HepG2 (cell line): ENCODE data around the gene MEGF11. TPM values are rescaled to one million over a fixed set of nuclear protein-coding genes. Genes with fewer than 3 reads are reported as not detected.

Experiments
- ARNTL ChIP-seq: sonication (generic); formaldehyde crosslinking; IDR thresholded peaks from 2 replicates; pipeline ENCODE4 v1.4.0; 2020; ENCODE audit warnings: mild to moderate bottlenecking, missing genetic modification reagents
- CEBPZ ChIP-seq: IDR thresholded peaks from 2 replicates; pipeline ENCODE4 v1.6.1; 2012; ENCODE audit warnings: low read length, improper control_type of control experiment
- CREB3 ChIP-seq: sonication (generic); formaldehyde crosslinking; IDR thresholded peaks from 2 replicates; pipeline ENCODE4 v1.5.0; 2020; ENCODE audit warnings: missing genetic modification reagents
- KLF9 ChIP-seq: IDR thresholded peaks from 2 replicates; pipeline ENCODE4 v1.6.1; 2016; ENCODE audit warnings: low read depth
- MATR3 ChIP-seq: sonication (generic); formaldehyde crosslinking; IDR thresholded peaks from 2 replicates; pipeline ENCODE4 v1.4.0; 2020; ENCODE audit warnings: missing genetic modification reagents
- NFIC ChIP-seq: IDR thresholded peaks from 2 replicates; pipeline ENCODE4 v1.6.1; 2012; ENCODE audit warnings: mild to moderate bottlenecking, low read length, inconsistent platforms
- NR2F1 ChIP-seq, 2 experiments: fragments of 450-650 bp in 1 of 2; formaldehyde crosslinking in 1 of 2; IDR thresholded peaks; 2 replicates each; pipeline versions ENCODE4 v1.5.0 to v1.6.1; 2016 to 2020; ENCODE audit warnings: mild to moderate bottlenecking in 1 of 2, missing compliant biosample characterization in 1 of 2, missing genetic modification reagents in 1 of 2, moderate library complexity in 1 of 2
- ZFP36L2 ChIP-seq: sonication (generic); formaldehyde crosslinking; IDR thresholded peaks from 2 replicates; pipeline ENCODE4 v1.4.0; 2020; ENCODE audit warnings: missing genetic modification reagents
- ZNF275 ChIP-seq: sonication (generic); formaldehyde crosslinking; IDR thresholded peaks from 2 replicates; pipeline ENCODE4 v1.8.0; 2022; ENCODE audit warnings: missing genetic modification reagents, mild to moderate bottlenecking, inconsistent platforms, borderline replicate concordance
- ZNF317 ChIP-seq: sonication (generic); formaldehyde crosslinking; IDR thresholded peaks from 2 replicates; pipeline ENCODE4 v1.5.0; 2020; ENCODE audit warnings: mild to moderate bottlenecking, missing genetic modification reagents
- ZNF557 ChIP-seq: sonication (generic); formaldehyde crosslinking; IDR thresholded peaks from 2 replicates; pipeline ENCODE4 v1.4.0; 2020; ENCODE audit warnings: missing genetic modification reagents
- ZNF567 ChIP-seq: sonication (generic); formaldehyde crosslinking; IDR thresholded peaks from 2 replicates; pipeline ENCODE4 v1.8.1; 2023; ENCODE audit warnings: mild to moderate bottlenecking, missing genetic modification reagents, borderline replicate concordance
- ZNF644 ChIP-seq: IDR thresholded peaks from 2 replicates; pipeline ENCODE4 v1.6.1; 2016; ENCODE audit warnings: low read depth
- ZNF652 ChIP-seq: IDR thresholded peaks from 2 replicates; pipeline ENCODE4 v1.6.1; 2016; ENCODE audit warnings: low read depth, borderline replicate concordance
- ZNF747 ChIP-seq: sonication (generic); formaldehyde crosslinking; IDR thresholded peaks from 2 replicates; pipeline ENCODE4 v1.8.1; 2023; ENCODE audit warnings: missing genetic modification reagents, mild to moderate bottlenecking, borderline replicate concordance
- ZNF781 ChIP-seq: sonication (generic); formaldehyde crosslinking; IDR thresholded peaks from 2 replicates; pipeline ENCODE4 v1.5.1; 2020; ENCODE audit warnings: borderline replicate concordance, mild to moderate bottlenecking, missing genetic modification reagents; ENCODE audit errors: not compliant biosample characterization
- polyA plus RNA-seq, 8 experiments: library from polyadenylated mRNA; depleted of rRNA in 3 of 8; stranded (reverse) in 7 of 8; unstranded in 1 of 8; fragments of >200 nt; fragmentation: Illumina TruSeq in 4 of 8; extraction: Trizol in 4 of 8; gene quantifications; 2 replicates each; pipeline versions ENCODE4 v1.2.1 to v1.2.3, GENCODE V29; 2011 to 2016; ENCODE audit warnings: low read depth in 4 of 8, missing spikeins in 1 of 8, mixed read lengths in 1 of 8; ENCODE audit not compliant: insufficient read depth in 1 of 8
- total RNA-seq, 5 experiments: library from RNA; depleted of rRNA; stranded (reverse); fragments of >200 nt; fragmentation: Illumina TruSeq; extraction: Trizol; gene quantifications; 2 replicates each; pipeline ENCODE4 v1.2.3, GENCODE V29; 2016; ENCODE audit warnings: low read depth in 1 of 5
- TF ChIP-seq, protein P1 (sequence below): sonication (generic); formaldehyde crosslinking; conservative IDR thresholded peaks from 2 replicates; pipeline ENCODE4 v1.4.0; 2020; ENCODE audit warnings: missing genetic modification reagents
- TF ChIP-seq, protein P2 (sequence below): IDR thresholded peaks from 2 replicates; pipeline ENCODE4 v1.6.1; 2016; ENCODE audit warnings: missing genetic modification reagents, missing compliant biosample characterization
- TF ChIP-seq, protein P3 (sequence below): sonication (generic); formaldehyde crosslinking; IDR thresholded peaks from 2 replicates; pipeline ENCODE4 v1.5.1; 2020; ENCODE audit warnings: missing genetic modification reagents, mild to moderate bottlenecking, borderline replicate concordance

MEGF11 gene
- total and polyA plus RNA-seq, 2 of the 13 experiments (the other 11 are each of a cell fraction or from before 2014, with no cell fraction given), result not detected

DNA sequence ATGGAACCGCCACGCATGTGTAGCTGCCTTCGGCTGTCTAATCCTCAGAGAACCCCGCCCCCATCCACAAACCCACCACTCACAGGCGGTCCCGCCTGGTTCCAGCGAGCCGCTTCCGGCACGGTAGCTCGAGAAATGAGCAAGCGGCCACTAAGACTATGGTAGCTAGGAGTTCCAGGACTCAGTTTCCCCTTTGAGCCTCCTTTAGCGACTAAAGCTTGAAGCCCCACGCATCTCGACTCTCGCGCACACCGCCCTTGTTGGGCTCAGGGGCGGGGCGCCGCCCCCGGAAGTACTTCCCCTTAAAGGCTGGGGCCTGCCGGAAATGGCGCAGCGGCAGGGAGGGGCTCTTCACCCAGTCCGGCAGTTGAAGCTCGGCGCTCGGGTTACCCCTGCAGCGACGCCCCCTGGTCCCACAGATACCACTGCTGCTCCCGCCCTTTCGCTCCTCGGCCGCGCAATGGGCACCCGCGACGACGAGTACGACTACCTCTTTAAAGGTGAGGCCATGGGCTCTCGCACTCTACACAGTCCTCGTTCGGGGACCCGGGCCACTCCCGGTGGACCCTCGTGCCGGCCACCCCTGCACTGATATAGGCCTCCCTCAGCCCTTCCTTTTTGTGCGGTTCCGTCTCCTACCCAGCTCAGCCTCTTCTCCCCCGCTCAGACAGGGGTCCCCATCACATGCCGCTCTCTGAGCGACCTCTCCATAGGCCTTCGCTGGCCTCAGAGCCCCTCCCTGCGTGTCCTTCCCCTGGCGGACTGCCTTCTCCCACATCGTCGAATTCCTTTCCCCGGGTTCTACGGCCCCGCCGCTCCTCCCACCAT is 384.2 kb downstream of the MEGF11 start, which contains the start of gene RAB11A (continued):
- TF ChIP-seq CEBPZ, result no peak
- TF ChIP-seq, protein P1, sequence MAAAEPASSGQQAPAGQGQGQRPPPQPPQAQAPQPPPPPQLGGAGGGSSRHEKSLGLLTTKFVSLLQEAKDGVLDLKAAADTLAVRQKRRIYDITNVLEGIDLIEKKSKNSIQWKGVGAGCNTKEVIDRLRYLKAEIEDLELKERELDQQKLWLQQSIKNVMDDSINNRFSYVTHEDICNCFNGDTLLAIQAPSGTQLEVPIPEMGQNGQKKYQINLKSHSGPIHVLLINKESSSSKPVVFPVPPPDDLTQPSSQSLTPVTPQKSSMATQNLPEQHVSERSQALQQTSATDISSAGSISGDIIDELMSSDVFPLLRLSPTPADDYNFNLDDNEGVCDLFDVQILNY, result no peak; the same call in 1 of the 2 replicates
- TF ChIP-seq CREB3, result no peak
- peak; percentile 82; the same call in 1 of the 2 replicates for TF ChIP-seq ZNF275 (CRISPR knock-in tag)
- no peak for TF ChIP-seq ZNF644 (CRISPR knock-in tag)
- peak; percentile 76 for TF ChIP-seq ZNF317 (CRISPR knock-in tag)
- TF ChIP-seq, protein P2, sequence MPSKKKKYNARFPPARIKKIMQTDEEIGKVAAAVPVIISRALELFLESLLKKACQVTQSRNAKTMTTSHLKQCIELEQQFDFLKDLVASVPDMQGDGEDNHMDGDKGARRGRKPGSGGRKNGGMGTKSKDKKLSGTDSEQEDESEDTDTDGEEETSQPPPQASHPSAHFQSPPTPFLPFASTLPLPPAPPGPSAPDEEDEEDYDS (CRISPR knock-in tag), result peak; percentile 96
- TF ChIP-seq ZNF747 (CRISPR knock-in tag), result no peak; the same call in 1 of the 2 replicates
- 0 out of 2 replicates have a peak, but pooled peaks have one; percentile 34 for TF ChIP-seq ZNF652 (CRISPR knock-in tag)
- peak; percentile 38 for TF ChIP-seq ZNF781 (CRISPR knock-in tag)
- TF ChIP-seq, protein P3, sequence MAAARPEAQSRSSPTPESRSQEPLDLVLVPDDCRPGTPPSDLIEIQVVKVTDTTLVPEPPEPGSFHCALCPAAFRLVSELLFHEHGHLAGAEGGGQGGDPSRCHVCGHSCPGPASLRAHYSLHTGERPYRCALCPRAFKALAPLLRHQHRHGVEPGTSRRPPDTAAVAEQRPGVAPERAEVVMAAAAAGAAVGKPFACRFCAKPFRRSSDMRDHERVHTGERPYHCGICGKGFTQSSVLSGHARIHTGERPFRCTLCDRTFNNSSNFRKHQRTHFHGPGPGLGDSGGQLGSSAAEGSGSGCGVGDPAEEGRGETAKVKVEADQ (CRISPR knock-in tag), result peak; percentile 79
- no peak for TF ChIP-seq MATR3 (CRISPR knock-in tag)
- no peak; the same call in none of the 2 replicates for TF ChIP-seq ZFP36L2 (CRISPR knock-in tag)
- peak; percentile 51; the same call in 1 of the 2 replicates for TF ChIP-seq ARNTL (CRISPR knock-in tag)
- TF ChIP-seq NFIC, result peak; percentile 44; the same call in 1 of the 2 replicates
- TF ChIP-seq ZNF567 (CRISPR knock-in tag), result 0 out of 2 replicates have a peak, but pooled peaks have one; percentile 53
- no peak for TF ChIP-seq NR2F1 (CRISPR knock-in tag; IDR thresholded peaks at IDR 0.05)
- no peak for TF ChIP-seq ZNF557 (CRISPR knock-in tag)
- TF ChIP-seq KLF9 (CRISPR knock-in tag), result peak; percentile 47; the same call in 1 of the 2 replicates
